HG02870 (cell line): ENCODE results near the gene TECTA.
A peak's percentile ranks its signal among the peaks of the same experiment; 100 is the strongest.
"Not testable (repeated sequence)": the region's sequence is repeated elsewhere in the genome, so short reads cannot be mapped to it uniquely, and the experiment has no call there.

Experiments used
- ATAC-seq: cut with Tn5 transposase; IDR thresholded peaks from one replicate; pipeline ENCODE4 v1.9.1; 2021; ENCODE audit warnings: mild to moderate bottlenecking, moderate library complexity; ENCODE audit not compliant: unreplicated experiment

Gene TECTA

DNA sequence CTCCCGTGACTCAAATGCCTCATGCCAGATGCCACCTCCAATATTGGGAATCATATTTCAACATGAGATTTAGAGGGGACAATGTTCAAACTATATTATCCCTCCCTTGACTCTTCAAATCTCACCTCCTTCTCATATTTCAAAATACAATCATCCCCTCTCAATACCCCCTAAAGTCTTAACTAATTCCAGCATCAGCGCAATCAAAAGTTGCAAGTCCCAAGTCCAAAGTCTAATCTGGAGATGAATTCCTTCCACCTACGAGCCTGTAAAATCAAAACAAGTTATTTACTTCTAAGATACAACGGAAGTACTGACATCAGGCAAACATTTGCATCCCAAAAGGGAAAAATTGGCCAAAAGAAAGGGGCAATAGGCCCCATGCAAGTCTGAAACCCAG lies 124.3 kb downstream of the TECTA start:
- ATAC-seq = no peak

DNA sequence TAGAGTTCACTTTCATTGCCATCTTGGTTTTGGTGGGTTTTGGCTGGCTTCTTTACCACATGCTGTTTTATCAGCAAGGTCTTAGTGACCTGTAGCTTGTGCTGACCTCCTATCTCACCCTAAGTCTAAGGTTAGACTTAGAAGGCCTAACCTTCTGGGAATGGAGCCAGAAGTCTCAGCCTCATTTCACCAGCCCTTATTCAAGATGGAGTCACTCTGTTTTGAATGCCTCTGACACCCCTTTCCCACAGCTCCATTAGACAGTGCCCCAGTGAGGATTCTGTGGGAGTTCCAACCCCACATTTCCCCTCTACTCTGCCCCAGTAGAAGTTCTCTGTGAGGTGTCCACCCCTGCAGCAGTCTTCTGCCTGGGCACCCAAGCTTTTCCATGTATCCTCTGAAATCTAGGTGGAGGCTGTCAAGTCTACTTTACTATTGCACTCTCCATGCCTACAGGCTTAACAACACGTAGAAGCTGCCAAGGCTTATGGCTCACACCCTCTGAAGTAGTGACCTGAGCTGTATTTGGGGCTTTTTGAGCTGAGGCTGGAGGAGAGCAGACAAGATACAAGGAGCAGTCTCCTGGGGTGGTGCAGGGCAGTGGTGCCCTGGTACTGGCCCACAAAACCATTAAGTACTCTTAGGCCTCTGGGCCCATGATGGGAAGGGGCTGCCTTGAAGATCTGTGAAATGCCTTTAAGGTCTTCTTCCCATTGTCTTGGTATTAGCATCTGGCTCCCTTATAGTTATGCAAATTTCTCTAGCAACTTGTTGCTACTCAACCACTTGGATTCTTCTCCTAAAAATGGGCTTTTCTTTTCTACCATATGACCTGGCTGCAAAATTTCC lies 125.6 kb downstream of the TECTA start:
- no peak for ATAC-seq

DNA sequence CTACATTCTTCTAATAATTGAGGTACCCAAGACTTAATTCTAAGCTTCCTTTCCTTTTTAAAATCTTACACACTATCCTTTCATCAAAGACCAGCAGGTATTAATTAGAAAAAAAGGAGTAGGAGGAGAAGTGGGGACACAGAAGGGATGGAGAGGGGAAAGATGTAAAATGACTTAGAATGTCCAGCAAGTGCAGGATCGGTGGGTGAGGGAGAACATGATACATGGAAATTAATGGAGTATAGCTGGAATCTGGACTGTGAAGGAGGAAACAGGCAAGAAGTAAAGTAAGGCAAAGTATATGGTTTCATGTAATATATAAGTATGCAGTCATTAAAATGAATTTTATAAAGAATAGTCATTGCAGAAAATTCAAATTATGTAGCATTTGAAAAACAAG lies 127.8 kb downstream of the TECTA start:
- ATAC-seq = no peak

DNA sequence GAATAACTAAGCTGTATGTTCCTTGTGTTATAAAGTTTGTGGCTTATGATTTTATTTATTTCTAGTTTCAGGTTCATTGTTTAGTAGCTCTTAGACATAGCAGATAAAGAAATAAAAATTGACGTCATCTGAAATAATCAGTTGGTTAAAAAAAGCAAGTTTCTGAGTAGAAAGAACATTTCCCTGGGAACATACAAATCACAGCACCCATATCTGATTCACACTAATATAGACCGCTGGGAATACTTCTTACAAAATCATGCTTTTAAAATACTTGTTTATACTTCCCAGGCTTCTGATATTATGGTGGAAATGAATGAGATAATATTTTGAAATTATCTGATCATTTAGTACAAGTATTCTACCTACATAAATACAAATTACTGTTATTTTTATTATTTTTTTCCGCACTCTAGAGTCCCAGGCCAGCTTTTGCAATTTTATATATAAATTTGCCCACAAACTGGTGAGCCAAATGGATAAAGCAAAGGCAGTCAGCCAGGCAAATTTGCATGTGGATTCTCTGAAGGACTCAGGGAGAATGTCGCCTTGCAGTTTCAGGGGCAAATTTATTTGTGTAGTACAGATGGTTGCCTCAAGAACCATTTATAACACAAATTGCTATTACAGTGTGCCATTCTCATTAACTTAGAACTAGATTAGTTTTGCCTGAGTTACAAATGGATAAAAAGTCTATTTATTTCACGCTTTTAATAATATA lies 128.6 kb downstream of the TECTA start:
- ATAC-seq = no peak

DNA sequence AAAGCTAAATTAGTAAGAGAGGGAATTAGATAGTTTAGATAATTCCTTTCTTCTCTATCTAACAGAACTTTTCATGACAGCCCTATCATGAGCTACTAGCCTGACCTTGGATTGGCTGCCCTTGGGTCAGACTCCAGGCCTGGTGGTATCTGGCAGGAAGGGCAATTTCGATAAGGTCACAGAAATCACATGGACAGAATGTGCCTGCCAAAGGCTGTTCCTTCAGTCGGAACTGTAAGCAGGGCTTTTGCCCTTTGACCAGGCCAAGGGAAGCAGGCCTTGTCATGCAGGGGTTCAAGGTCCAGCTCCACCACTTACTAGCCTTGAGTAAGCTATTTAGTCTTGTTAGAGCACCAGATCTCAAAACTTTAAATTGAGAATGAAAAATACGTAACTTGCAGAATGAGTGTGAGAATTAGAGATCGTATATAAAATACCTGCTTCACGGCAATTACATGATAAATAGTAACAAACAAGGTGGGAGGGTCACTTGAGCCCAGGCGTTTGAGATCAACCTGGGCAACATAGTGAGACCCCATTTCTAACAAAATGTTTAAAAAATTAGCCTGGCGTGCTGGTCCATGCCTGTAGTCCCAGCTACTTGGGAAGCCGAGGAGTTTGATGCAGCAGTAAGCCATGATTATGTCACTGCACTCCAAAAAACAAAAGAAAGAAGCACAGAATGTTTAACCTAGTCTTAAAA lies 130.7 kb downstream of the TECTA start:
- ATAC-seq = no peak

DNA sequence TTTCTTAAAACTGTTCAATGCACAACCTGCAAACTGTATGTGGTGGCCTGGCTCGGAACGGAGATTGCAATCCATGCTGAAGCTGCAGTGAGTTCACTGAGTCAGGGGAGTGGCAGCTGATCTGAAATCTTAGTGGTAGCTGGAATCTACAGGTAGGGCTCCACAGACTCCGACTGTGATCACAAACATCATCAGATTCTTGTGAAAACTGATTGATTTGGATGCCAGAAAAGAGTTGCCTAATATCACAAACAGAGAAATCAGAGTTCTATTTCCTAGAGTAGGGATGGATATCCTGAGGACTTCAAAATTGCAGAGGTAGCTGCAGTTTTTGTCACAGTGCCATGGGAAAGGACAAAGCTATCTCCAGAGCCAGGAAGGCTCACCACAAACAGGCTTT lies 134.0 kb downstream of the TECTA start:
- no peak for ATAC-seq

DNA sequence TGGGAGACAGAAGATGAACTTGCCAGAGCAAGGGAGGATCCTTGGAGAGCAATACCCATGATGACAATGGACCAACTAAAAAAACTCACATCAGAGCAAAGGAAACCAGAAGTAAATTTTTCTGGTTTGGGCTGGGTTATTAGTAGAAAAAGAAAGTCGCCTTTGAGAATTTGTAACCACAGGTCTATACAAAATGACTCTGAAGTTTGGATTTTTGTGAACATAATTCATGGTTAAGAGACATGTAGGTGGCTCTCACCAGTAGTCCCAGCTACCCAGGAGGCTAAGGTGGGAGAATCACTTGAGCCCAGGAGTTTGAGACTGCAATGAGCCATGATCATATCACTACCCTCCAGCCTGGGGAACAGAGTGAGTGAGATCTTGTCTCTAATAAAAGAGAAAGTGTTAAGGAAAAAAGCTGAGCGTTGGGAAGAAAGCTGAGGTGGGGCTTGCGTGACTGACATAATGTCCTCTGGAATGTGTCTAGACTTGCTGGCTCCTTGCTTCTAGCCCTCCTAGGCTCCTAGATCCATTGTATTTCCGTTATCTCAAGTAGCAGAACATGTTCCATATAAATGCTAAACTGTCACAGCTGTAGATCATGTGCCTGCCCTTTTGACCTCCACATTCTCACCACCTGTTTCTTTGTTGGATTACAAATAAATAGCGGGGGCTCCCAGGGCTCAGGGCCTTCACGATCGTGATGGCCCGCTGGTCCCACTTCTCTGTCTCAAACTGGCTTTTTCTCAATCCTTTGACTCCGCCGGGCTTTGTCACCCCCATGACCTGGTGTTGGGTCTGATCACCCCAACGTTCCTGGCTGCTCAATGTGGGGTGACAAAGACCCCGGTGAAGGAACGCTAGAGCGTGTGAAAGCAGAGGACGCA lies 135.3 kb downstream of the TECTA start:
- ATAC-seq = peak; percentile 73

DNA sequence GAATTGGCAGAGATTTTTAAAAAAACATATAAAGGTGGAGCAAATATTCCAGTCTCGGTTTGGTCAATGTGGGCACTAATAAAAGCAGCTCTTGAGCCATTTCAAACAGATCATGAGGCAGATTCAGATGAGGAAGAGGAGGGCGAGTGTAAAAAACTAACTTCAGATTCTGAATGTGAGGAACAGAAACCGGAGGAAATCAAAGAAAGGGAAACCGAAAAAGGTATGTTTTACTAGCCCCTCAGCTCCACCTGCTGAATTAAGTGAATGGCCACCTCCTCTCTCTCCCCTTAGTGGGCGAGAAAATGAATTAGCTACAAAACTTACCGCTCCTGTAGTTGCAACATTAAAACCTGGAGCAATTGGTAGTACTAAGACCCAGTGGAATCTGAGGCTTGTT lies 136.2 kb downstream of the TECTA start:
- not testable (repeated sequence) for ATAC-seq

DNA sequence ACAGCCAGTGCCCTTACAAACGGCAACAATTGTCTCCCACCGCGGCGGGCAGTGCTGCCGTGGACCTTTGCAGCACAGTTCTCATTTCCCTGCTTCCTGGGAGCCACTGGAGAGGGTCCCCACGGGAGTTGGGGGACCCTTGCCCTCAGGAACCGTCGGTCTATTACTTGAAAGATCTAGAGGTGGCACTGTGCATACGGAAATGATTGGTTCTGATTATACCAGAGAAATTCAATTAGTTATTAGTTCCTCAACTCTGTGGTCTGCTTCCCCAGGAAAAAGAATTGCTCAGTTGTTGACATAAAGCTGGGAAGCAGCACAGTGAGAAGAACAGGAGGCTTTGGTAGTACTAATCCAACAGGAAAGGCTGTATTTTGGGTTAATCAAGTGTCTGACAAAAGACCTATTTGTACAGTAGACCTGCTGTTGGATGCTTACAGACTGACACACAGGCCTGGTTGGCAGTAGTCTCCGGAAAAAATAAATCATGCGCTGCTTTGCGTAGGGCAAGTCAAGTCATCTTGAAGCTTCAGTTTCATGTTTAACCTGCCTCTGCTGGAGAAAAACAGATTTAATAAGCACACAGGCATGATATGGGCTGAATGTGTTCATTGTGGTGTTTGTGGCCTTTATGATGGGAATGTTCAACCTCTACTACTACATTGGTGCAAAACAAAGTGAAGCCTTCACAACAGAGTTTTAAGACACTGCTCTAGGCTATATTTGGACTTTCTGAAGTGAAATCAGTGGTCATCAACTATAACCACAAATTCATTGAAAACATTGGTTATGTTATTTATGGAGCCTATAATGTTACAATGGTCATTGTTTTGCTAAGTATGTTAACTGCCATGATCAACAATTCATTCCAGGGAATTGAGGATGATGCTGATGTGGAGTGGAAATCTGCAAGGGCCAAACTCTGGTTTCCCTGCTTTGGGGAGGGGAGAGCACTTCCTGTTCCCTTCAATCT lies 136.9 kb downstream of the TECTA start:
- ATAC-seq = no peak

DNA sequence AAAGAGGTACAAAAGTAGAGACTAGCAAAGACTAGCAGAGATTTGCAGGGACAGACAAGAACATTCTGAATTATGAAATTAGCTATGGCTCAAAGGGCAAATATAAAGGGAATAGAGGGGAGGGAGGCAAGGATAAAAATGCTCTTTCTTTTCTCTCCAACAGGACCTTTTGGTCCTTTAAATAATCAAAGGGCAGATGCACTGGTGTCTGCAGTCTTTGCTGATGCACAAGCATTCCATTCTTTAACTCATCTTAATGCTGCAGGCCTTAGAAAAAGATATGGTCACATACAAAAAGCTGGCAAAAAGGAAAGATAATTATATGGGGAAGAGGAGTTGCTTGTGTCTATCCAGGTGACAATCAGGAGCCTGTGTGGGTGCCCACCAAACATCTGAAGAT lies 137.9 kb downstream of the TECTA start:
- ATAC-seq = no peak

DNA sequence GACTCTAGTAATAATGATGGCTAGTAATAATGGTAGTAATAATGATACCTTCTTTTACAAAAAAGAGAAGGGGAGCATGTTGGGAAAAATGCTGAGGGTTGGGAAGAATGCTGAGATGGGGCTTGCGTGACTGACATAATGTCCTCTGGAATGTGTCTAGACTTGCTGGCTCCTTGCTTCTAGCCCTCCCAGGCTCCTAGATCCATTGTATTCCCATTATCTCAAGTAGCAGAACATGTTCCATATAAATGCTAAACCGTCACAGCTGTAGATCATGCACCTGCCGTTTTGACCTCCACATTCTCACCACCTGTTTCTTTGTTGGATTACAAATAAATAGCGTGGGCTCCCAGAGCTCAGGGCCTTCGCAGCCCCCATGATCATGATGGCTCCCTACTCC lies 139.0 kb downstream of the TECTA start:
- not testable (repeated sequence) for ATAC-seq

DNA sequence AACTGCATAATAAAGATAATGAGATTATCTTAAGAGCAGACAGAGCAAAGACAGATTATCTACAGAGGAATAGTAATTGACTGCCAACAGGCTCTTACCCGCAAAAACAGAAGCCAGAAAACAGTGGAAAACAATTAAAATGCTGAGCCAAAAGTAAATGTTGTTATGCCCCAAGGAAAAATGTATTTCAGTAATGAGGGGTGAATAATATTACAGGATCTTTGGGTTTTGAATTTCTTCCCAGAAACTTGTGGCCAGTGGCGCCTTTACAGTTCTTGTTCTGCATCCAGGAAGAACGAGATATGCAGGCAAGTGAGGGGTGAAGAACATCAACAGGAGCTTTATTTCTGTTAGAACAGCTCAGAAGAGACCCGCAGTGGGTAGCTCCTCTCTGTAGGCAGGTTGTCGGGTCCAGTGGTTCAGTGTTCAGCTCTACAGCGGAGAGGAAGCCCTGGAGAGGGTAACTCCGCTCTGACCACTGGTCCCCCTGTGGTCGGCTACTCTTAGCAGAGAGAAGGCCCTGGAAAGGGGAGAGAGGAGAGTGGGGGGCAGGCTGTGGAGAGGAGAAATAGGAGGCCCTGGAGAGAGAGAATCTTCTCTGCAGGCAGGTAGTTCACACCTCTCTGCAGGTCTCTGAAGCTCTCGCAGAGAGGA lies 139.7 kb downstream of the TECTA start:
- no peak for ATAC-seq
